HG03139 (cell line): ENCODE results near the gene EFL1.
"Not testable (repeated sequence)": the region's sequence is repeated elsewhere in the genome, so short reads cannot be mapped to it uniquely, and the experiment has no call there.

ENCODE experiments used
- ATAC-seq: cut with Tn5 transposase; IDR thresholded peaks from one replicate; pipeline ENCODE4 v1.9.1; 2021; ENCODE audit not compliant: unreplicated experiment

EFL1 gene

DNA sequence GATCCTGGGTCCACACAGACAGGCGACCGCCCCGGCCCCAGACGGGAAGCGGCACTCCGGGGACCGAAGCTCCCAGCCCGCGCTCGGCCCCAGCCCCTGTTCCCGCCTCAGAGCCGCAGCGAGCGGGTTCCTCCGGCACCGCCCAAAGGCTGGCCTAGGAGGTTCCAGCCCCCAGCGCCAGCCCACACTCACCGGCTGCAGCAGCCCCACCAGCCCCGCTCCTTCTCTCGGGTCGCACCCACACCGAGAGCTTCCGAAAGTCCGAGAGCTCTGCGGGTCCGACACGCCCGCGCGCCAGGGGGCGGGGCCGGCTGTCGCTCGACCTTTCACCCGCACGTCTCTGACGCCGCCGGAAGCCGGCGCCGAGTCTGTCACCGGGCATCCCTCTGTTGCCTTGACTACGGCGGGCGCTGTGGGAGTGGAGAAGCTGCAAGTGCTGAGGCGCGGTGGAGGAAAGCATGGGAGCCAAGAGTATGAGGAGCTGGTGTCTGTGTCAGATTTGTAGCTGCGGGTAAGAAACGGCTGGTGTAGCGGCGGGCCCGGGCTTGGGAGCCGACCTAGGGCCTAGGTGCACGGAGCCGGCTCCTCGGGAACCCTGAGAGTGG lies at the start of gene EFL1, which contains the start of gene SAXO2:
Gene EFL1, minus strand, starts transcription at position 313 of the 605 bp plus-strand sequence. CDS start 956 bp downstream, outside the sequence.
Gene SAXO2, plus strand, starts transcription at position 397 of the 605 bp plus-strand sequence. Its CDS starts 62 bp downstream, at position 459.
- ATAC-seq, result peak; percentile 97

DNA sequence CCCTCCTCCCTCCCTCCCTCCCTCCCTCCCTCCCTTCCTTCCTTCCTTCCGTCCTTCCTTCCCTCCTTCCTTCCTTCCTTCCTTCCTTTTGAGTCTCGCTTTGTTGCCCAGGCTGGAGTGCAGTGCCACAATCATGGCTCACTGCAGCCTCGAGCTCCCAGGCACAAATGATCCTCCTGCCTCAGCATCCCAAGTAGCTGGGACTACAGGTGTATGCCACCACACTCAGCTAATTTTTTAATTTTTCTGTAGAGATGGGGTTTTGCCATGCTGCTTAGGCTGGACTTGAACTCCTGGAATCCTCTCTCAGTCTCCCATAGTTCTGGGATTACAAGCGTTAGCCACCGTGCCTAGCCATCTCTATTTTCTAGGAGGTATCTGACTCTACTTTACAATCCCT lies 48.8 kb upstream of the EFL1 start:
- ATAC-seq, result not testable (repeated sequence)

DNA sequence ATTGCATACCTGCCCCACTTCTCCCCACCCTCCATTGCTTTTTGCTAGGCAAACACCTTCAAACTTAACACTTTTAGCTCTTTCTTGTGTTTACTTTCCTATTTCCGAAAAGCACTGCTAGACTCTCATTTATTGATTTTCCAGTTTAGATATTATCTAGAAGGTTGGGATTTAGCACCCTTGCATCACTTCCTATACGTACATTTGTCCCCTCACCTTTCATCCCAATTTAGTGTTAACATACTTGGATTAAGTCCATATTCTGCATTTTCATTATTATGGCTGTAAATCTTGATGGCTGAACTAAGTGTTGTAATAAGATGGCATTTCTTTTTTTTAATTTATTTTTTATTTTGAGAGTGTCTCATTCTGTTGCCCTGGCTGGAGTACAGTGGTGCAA lies 47.3 kb upstream of the EFL1 start:
- no peak for ATAC-seq

DNA sequence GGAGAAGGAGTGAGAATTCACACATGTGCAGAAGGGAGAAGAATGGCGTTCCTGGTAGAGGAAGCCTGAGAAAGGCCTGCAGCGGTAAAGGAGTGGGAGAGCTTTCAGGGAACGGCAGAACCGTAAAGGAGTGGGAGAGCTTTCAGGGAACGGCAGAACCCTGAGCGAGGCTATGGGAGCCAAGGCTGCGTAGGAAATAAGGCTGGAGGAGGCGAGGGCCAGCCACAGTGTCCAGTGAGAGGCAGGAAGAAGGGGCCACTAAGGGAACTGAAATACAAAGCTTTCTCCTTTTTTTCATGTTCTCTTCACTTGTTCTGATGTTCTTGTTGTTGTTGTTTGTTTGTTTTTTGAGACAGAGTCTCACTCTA lies 45.2 kb upstream of the EFL1 start:
- ATAC-seq, result no peak

DNA sequence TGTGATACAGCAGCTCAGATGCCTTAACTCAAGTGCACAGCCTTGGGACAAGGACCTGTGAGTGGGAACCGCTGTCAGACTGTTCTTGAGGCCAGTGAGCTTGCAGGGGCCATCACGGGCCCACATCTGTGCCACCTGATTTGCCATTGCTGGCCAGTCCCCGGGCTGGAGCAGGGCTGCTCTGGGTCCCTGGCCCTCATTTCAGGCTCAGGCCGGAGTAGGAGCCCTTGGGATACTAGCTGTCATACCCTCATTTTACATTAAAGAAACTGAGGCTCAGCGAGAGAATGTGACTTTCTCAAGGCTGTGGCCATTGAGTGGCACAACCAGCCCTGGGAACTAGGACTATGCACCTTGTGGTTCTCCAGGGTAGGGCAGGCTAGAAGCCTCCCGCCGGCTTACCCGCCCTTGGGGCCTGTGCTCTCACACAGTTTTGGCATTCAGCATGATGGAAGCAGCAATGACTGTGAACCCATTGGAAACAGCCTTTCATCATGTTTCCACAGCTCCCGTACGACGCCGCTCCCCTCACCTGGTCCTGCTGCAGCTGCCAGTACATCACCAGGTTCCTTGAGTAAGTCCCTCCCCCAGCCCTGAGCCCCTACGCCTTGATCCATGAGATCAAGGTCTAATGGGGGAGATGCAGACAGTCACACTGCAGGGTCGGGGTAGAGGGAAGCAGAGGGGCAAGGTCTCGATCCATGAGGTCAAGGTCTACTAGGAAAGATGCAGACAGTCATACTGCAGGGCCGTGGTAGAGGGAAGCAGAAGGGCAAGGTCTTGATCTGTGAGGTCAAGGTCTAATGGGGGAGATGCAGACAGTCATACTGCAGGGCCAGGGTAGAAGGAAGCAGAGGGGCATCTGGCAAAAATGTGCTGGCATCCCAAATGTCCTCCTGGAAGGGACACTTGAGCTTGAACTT lies 44.5 kb upstream of the EFL1 start:
- no peak for ATAC-seq

DNA sequence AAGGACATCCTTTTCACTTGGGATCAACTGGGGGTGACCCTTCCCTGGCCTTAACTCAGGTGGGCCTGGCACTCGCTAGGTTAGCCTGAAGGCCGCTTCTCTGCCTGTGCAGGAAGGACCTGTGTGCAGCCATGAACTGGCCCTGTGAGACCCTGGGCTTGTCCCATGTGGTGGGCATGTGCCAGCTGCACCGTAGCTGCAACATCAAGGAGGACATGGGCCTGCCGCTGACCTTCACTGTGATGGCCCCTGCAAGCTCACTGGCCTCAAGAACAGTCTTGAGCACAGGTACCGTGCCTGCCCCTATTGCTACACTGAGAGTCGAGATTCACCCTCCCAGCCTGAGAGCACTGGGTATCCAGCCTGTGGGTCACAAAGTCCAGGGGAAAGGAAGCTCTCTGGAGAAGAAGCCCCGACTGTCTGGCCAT lies 43.1 kb upstream of the EFL1 start:
- ATAC-seq, result no peak

DNA sequence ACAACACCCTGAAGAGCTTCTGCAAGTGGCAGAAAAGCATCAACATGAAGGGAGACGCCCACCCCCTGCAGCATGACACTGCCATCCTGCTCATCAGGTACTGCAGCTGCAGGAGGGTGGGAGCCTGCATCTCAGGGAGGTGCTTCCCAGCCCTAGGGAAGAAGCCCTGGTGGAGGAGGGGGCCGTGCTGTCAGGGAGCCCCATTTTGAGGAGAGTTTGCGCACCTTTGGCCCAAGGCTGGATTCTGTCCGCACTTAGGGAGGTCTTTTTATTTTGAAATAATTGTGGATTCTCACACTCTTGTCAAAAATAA lies 42.2 kb upstream of the EFL1 start:
- ATAC-seq, result no peak

DNA sequence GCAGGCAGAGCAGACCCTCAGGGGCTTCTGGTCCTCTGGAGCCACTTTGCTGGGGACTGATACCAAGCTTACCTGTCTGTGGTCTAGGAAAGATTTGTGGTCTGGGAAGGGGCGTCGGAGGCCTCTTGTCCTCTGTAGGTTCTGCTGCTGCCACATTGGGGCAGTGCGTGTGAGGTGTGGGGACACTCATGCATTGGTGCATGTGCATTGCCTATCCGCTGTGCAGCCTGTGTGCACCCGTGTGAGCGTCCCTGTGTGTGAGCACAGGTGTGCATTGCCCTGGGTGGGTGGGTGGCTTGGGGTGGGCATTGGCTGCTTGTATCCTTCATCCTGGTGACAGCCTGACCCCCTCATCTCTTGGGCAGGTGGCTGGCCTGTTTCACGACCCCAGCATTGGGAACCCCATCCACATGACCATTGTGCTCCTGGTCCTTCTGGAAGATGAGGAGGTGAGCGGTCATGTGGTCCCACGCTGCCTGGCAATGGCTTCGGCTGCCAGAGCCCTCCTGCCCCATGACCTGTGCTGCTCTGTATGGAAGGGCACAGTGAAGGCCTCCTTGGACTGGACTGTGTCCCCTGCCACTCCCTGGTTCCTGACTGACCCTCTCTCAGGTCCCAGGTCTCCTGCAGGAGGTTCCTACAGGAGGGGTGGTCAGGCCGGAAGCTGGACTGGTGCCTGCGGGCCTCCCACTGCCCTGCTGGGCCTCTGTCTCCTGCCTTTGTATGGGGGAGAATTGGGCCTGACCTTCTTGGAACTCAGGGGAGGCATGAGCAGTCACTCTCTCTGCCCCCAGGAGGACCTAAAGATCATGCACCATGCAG lies 41.6 kb upstream of the EFL1 start:
- no peak for ATAC-seq

DNA sequence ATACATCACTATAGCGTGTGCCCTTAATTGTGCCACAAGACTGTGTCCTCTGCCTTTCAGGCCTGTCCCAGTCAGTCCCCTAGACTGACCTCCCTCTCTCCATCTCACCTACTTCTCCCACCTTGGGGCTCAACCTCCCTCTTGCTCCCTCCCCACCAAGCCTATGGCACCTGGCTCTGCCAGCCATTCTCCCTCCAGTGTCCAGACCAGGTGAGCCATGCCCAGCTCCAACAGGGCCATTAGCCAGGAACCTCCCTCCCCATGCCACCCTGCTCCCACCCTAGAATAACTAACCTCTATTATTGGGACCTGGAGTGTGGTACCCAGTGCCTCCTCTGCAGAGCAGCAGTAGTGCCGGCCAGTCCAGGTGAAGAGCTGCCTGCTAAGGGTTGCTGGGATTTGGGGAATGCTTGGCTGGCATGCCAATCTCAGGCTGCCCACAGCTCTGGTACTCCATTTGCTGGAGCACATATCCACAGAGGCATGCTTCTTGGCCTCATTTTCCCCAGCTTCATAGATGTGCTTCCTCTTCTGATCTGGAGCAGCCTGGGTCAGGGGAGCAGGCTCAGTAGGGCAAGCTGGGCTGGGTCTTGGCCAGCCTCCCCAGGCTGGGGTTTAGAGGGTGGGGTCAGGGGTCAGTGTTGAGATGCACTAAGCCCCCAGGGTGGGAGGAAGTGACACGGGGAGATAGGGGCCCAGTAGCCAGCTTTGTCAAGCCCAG lies 38.9 kb upstream of the EFL1 start:
- ATAC-seq, result no peak

DNA sequence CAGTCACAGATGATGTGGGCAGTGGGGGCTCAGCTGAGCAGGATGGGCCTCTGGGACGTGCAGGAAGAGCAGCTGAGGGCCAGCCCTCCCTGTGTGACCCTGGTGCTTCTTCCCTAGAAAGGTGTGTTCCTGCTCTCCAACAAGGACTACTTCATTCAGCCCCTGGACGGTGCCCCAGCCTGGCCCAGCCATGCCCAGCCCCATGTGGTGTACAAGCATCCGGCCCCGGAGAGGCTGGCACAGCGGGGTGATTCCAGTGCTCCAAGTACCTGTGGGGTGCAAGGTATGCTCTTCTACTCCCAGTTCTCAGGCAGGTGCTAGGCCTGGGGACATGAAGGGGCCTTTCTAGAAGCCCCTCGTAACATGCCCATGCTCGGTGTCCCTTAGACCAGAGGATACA lies 38.3 kb upstream of the EFL1 start:
- no peak for ATAC-seq

DNA sequence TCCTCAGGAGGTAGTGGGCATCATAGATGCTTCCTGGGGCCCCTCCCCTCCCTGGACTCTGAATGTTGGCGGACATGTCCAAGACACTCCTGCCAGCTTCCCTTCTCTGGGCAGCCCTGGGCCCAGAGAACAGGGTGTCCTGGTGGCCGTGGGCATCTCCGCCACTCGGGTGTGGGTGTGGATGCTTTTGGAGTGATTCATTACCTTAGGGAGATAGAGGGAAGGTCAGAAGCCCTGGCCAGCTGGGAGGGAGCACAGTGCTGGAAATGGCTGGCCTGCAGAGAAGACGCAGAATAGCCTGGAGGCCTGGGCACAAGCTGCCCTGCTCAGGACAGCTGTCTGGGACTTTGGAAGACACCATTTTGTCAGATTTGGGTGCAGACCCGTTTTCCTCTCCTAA lies 37.8 kb upstream of the EFL1 start:
- not testable (repeated sequence) for ATAC-seq

DNA sequence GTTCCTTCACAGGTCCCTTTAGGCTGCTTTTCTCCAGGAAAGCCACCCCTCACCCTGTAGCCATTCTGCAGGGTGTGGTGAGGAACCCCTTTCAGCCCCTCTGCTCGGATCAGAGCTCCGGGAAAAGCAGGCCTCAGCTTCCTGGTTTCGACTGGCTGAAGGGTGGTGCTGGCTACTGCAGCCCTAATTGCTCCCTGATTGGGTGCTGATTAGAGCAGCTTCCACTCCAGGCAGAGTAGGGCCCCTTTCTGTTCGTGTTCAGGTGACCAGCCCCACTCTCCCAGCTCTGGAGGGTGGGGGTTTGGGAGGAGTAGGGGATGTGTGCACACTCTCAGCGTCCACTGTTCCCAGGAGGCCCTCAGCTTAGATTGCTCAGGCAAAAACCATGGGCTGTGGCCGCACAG lies 37.0 kb upstream of the EFL1 start:
- not testable (repeated sequence) for ATAC-seq

DNA sequence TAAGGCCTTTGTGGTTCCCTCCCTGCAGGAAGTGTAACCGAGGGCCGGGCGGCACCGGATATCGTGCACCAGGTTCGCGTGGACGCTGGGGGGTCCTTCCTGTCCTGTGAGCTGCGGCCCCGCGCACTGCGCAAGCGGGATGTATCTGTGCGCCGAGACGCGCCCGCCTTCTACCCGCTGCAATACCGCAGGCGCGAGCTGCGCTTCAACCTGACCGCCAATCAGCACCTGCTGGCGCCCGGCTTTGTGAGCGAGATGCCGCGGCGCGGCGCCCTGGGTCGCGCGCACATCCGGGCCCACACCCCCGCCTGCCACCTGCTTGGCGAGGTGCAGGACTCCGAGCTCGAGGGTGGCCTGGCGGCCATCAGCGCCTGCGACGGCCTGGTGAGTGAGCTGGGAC lies 36.0 kb upstream of the EFL1 start:
- no peak for ATAC-seq

DNA sequence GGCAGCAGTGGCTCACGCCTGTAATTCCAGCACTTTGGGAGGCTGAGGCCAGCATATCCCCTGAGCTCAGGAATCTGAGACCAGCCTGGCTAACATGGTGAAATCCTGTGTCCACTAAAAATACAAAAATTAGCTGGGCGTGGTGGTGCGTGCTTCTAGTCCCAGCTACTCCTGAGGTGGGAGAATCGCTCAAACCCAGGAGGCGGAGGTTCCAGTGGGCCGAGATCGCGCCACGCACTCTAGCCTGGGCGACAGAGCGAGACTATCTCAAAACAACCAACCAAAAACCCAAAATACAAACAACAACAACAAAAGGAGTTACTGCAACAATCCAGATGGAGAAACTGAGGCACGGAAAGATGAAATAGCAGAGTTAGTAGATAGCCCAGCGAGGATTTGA lies 35.5 kb upstream of the EFL1 start:
- no peak for ATAC-seq

DNA sequence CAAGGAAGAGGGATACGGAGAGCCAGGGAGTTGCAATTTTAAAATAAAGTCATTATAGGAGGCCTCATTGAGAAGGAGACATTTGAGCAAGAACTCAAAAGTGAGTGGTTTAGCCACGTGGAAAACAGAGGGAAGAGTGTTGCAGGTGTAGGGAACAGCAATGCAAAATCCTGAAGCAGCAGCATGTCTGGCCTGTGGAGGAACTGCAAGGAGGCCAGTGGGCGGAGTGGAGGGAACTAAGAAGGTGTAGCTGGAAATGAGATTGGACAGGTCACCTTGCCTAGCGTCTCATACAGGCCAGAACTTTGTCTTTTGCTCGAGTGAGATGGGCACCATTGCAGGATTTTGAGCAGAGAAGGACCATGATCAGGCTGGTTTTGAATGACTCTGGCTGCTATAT lies 35.0 kb upstream of the EFL1 start:
- ATAC-seq, result no peak

DNA sequence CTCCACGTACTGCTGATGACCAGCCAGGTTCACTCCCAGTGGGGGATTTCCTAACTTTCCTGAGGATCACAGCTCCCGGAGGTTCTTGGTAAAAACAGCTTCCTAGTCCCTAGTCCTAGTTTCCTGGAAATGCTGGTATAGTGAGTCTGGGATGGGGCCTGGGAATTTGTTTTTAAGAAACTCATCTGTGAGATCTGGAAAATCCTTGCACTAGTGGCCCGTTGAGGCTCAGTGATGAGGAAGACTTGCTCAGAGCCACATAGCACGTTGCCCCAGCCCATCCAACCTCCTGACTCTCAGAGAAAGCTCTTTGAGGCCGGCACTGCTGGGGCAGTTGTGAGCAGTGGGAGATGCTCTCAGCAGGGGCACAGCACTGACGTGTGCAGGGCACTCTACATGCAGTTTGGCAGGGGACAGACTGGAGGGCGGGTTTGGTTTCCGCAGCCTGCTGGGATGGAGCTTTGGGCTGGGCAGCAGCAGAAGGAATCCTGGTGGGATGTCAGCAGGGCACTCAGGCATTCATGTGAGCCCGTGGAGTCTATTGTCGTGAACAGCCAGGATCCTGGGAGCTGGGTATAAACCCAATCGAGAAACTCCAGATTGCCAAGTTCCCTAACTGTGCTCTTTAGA lies 31.6 kb upstream of the EFL1 start:
- no peak for ATAC-seq

DNA sequence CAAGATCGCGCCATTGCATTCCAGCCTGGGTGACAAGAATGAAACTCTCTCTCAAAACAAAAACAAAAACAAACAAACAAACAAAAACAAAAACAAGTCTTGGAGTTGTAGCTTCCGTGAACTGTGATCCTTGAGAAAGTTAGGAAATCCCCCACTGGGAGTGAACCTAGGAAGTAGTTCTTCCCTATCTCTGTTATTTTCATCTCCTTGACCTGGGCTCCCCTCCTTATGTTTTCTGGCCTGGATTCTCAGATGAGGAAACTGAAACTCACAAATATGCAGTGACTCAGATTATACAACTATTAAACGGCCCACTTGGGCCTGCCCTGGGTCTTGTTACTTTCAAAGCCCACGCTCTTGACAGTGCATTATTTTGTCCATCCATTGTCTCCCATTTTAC lies 29.7 kb upstream of the EFL1 start:
- ATAC-seq, result no peak

DNA sequence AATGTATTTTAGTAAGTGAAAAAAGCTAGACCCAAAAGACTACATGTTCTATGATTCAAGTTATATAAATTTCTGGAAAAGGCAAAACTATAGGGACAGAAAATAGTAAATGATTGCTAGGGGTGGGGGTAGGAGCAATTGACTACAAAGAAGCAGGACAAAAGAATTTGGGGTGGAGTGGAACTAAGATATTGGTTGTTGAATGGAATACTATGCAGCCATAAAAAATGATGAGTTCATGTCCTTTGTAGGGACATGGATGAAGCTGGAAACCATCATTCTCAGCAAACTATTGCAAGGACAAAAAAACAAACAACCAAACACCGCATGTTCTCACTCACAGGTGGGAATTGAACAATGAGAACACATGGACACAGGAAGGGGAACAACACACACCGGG lies 25.7 kb upstream of the EFL1 start:
- ATAC-seq, result not testable (repeated sequence)

DNA sequence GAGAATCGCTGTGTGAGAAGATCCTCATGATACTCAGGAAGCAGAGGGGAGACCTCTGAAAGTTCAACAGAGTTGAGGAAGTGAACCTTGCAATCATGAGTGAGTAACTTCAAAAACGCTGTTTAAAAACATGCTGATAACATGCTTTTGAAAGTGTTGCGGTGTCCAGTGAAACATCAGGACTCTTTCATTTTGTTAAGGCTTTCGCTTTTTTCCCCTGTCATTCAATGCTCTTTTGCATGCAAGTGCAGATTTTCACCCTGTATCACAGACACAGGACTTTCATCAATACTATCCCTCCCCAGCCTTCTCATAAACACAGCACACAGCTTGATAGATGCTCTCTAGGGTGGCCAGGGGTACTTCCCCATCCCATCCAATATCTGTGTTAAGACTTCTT lies 23.9 kb upstream of the EFL1 start:
- ATAC-seq, result peak; percentile 84

DNA sequence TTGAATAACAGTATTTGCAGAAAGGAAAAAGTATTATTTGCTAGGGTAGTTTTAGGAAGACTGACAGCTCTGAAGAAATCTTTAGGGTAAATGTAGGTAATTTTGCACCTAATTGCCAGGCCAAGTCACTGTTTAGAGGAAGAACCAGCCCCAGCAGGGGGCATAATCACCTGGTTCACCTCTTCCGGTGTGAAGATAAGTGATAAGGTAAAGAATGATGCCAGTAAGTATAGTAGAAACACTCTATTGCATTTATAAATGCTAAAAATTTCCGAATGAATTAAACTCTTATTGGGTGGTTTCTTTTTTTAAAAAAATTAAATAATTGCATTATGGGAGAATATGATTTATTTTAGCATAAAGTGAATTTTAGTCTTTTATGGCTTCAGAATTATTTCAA lies 21.8 kb upstream of the EFL1 start:
- not testable (repeated sequence) for ATAC-seq

DNA sequence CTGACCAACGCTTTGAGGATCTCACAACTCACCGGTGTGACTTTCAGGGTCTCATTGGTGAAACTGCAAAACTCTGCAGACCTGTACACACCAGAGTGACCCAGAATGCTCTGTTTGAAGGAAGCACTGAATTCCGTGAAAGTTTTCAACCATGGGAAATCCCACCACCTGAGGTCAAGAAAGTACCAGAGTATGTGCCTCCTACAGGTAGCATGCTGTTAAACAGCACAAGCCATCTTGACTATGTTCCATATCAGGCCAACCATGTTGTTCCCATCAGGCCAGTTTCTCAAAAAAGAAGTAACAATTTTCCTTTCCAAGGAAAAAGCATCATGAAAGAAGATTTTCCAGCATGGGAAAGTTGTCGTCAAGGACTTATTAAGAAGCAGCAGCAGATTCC lies 19.9 kb upstream of the EFL1 start:
- ATAC-seq, result not testable (repeated sequence)
